ENCODE data around the gene SEPTIN10. TPM values are rescaled to one million over a fixed set of nuclear protein-coding genes. Genes with fewer than 3 reads are reported as not detected.

The SEPTIN10 gene
- total and polyA plus RNA-seq, 2 donors (not counting 1 experiment from before 2014, with no cell fraction given): 0.28 TPM; not detected in 1

GRCh38 chr2:109601783-109602182 is 12.0 kb downstream of the SEPTIN10 start:
- no peaks in the 10 kb centered on the region for H3K4me1 Mint-ChIP-seq
- H3K9me3 ChIP-seq (ENCODE audit: control extremely low read depth in 1 of 3, control insufficient read depth in 2 of 3, insufficient read depth in 1 of 3, low read length in 2 of 3): no peaks in the 10 kb centered on the region
- ChIA-PET CTCF (no interaction called here), POLR2A (no interaction called here)
- intact Hi-C loops (cut with micrococcal nuclease): no loop called here
- peaks cover 27% of the 10 kb centered on the region for H3K27me3 Mint-ChIP-seq
- no peaks in the 10 kb centered on the region for H3K79me2 ChIP-seq (ENCODE audit: control insufficient read depth, insufficient read depth, low read length)
- no peak overlapping the region for H3K9ac ChIP-seq (ENCODE audit: low read length)
- no peak overlapping the region for H3K27ac ChIP-seq (ENCODE audit: low read length in 2 of 2)
- no peak overlapping the region for H2AFZ ChIP-seq (ENCODE audit: insufficient read depth, low read depth, low read length, poor library complexity, severe bottlenecking)
- no peak overlapping the region for H3K4me3 ChIP-seq (ENCODE audit: control extremely low read depth in 1 of 5, extremely low read depth in 1 of 5, insufficient read depth in 1 of 5, low read depth in 2 of 5, low read length in 4 of 5)
- H3K27ac Mint-ChIP-seq: no peak overlapping the region
- no peaks in the 10 kb centered on the region for H3K4me1 ChIP-seq (ENCODE audit: control insufficient read depth in 2 of 2, insufficient read depth in 2 of 2, low read length in 2 of 2)
- no peaks in the 10 kb centered on the region for H3K36me3 ChIP-seq (replicated peaks in 1 of 2; ENCODE audit: control extremely low read depth in 1 of 2, control insufficient read depth in 1 of 2, extremely low read depth in 1 of 2, insufficient read depth in 2 of 2, low read length in 1 of 2)
- H3K4me2 ChIP-seq (replicated peaks; ENCODE audit: low read depth, low read length, poor library complexity, severe bottlenecking): no peak overlapping the region
- H4K20me1 ChIP-seq (ENCODE audit: control insufficient read depth, insufficient read depth, low read length, poor library complexity, severe bottlenecking): no peaks in the 10 kb centered on the region
- no peaks in the 10 kb centered on the region for H3K9me3 Mint-ChIP-seq (ENCODE audit: insufficient read depth)
- H3K4me3 Mint-ChIP-seq: no peak overlapping the region
- TF ChIP-seq CTCF (IDR thresholded peaks at IDR 0.05) (no peak), EZH2 (IDR thresholded peaks at IDR 0.05; ENCODE audit: borderline replicate concordance, insufficient read depth, low read depth, low read length, poor library complexity, severe bottlenecking) (no peak)
- peaks cover 0 to under 1% (median 0%) of the 10 kb centered on the region in 4 experiments for H3K27me3 ChIP-seq (replicated peaks in 1 of 4; ENCODE audit: control extremely low read depth in 1 of 4, control insufficient read depth in 3 of 4, insufficient read depth in 4 of 4, low read length in 3 of 4)
- ATAC-seq (ENCODE audit: low read depth) (no peak), DNase-seq (no peak)
- 100% methylated on average over 4 of the region's 6 CpGs for WGBS (ENCODE audit: insufficient coverage)

GRCh38 chr2:109597283-109597682 is 16.5 kb downstream of the SEPTIN10 start:
- no peak for DNase-seq
- H3K4me3 ChIP-seq (ENCODE audit: control extremely low read depth in 1 of 5, extremely low read depth in 1 of 5, insufficient read depth in 1 of 5, low read depth in 2 of 5, low read length in 4 of 5): no peak overlapping the region
- H3K27ac Mint-ChIP-seq: no peak overlapping the region
- H3K9me3 ChIP-seq (ENCODE audit: control extremely low read depth in 1 of 3, control insufficient read depth in 2 of 3, insufficient read depth in 1 of 3, low read length in 2 of 3): no peaks in the 10 kb centered on the region
- H3K36me3 ChIP-seq (replicated peaks in 1 of 2; ENCODE audit: control extremely low read depth in 1 of 2, control insufficient read depth in 1 of 2, extremely low read depth in 1 of 2, insufficient read depth in 2 of 2, low read length in 1 of 2): no peaks in the 10 kb centered on the region
- no peaks in the 10 kb centered on the region for H3K4me1 ChIP-seq (ENCODE audit: control insufficient read depth in 2 of 2, insufficient read depth in 2 of 2, low read length in 2 of 2)
- WGBS (ENCODE audit: insufficient coverage): 92% methylated on average over 3 of the region's 3 CpGs
- no peak for TF ChIP-seq CTCF (IDR thresholded peaks at IDR 0.05)
- no peak for TF ChIP-seq EZH2 (IDR thresholded peaks at IDR 0.05; ENCODE audit: borderline replicate concordance, insufficient read depth, low read depth, low read length, poor library complexity, severe bottlenecking)
- H3K4me3 Mint-ChIP-seq: no peak overlapping the region
- H3K4me2 ChIP-seq (replicated peaks; ENCODE audit: low read depth, low read length, poor library complexity, severe bottlenecking): no peak overlapping the region
- no peaks in the 10 kb centered on the region for H3K79me2 ChIP-seq (ENCODE audit: control insufficient read depth, insufficient read depth, low read length)
- intact Hi-C loops (cut with micrococcal nuclease): no loop called here
- POLR2A ChIA-PET: no interaction called here
- no peaks in the 10 kb centered on the region for H3K4me1 Mint-ChIP-seq
- no peak overlapping the region for H2AFZ ChIP-seq (ENCODE audit: insufficient read depth, low read depth, low read length, poor library complexity, severe bottlenecking)
- H3K9me3 Mint-ChIP-seq (ENCODE audit: insufficient read depth): no peaks in the 10 kb centered on the region
- H3K9ac ChIP-seq (ENCODE audit: low read length): no peak overlapping the region
- ATAC-seq (ENCODE audit: low read depth): no peak
- CTCF ChIA-PET: no interaction called here
- no peaks in the 10 kb centered on the region for H3K27me3 ChIP-seq (replicated peaks in 1 of 4; ENCODE audit: control extremely low read depth in 1 of 4, control insufficient read depth in 3 of 4, insufficient read depth in 4 of 4, low read length in 3 of 4)
- H3K27me3 Mint-ChIP-seq: peaks cover 17% of the 10 kb centered on the region
- no peaks in the 10 kb centered on the region for H4K20me1 ChIP-seq (ENCODE audit: control insufficient read depth, insufficient read depth, low read length, poor library complexity, severe bottlenecking)
- no peak overlapping the region for H3K27ac ChIP-seq (ENCODE audit: low read length in 2 of 2)
